SK-N-SH (cell line): ENCODE measurements around the gene C1orf35. TPM values are rescaled to one million over a fixed set of nuclear protein-coding genes. Genes with fewer than 3 reads are reported as not detected.

Source experiments
- CTCF ChIA-PET: fragments of 300-600, 350-600 bp; formaldehyde crosslinking; extraction: SDS; loops from one replicate; lab custom pipeline; 2021; lab: Yijun Ruan, JAX
- POLR2A ChIA-PET: fragments of 350-600 bp; sonication (Branson Sonifier 250); formaldehyde crosslinking; extraction: SDS; loops from one replicate; lab custom pipeline; 2020; ENCODE audit warnings: antibody characterized with exemption, inconsistent platforms; lab: Yijun Ruan, JAX
- DNase-seq: peaks from one replicate; pipeline ENCODE4 v3.0.0; 2012
- H2AFZ ChIP-seq: fragments of 200-600 bp; sonication (generic); 2 replicates; pipeline ENCODE4 v1.8.1; 2016; ENCODE audit warnings: antibody characterized with exemption, mild to moderate bottlenecking, low read depth
- H3F3A ChIP-seq: fragments of 200-600 bp; sonication (generic); replicated peaks from 2 replicates; pipeline ENCODE3; 2016; ENCODE audit warnings: antibody characterized with exemption, mild to moderate bottlenecking; ENCODE audit not compliant: insufficient read depth
- H3K27ac ChIP-seq, 2 experiments: fragments of 200-500 bp in 1 of 2; fragments of 200-600 bp in 1 of 2; sonication (Bioruptor generic) in 1 of 2; sonication (generic), shearing (Covaris generic) in 1 of 2; 2 replicates each; pipeline versions ENCODE4 v1.5.1 to v1.6.1; 2014 to 2016; ENCODE audit warnings: low read depth in 2 of 2, inconsistent platforms in 1 of 2, low read length in 1 of 2, mild to moderate bottlenecking in 1 of 2, mixed read lengths in 1 of 2
- H3K27me3 ChIP-seq: fragments of 200-600 bp; sonication (generic), shearing (Covaris generic); 2 replicates; pipeline ENCODE4 v1.6.1; 2016; ENCODE audit warnings: mixed run types; ENCODE audit not compliant: insufficient read depth
- H3K36me3 ChIP-seq, 2 experiments: fragments of 200-500 bp in 1 of 2; fragments of 200-600 bp in 1 of 2; sonication (Bioruptor generic) in 1 of 2; sonication (generic) in 1 of 2; replicated peaks in 1 of 2; 2 replicates each; pipeline versions ENCODE3 to v1.5.1; 2014 to 2016; ENCODE audit warnings: low read length in 1 of 2, mild to moderate bottlenecking in 1 of 2; ENCODE audit not compliant: insufficient read depth in 2 of 2, control insufficient read depth in 1 of 2
- H3K4me1 ChIP-seq, 2 experiments: fragments of 200-500 bp in 1 of 2; fragments of 200-600 bp in 1 of 2; sonication (Bioruptor generic) in 1 of 2; sonication (generic), shearing (Covaris generic) in 1 of 2; 2 replicates each; pipeline versions ENCODE4 v1.5.1 to v1.6.1; 2014 to 2016; ENCODE audit warnings: low read depth in 1 of 2, low read length in 1 of 2, mixed run types in 1 of 2; ENCODE audit not compliant: insufficient read depth in 2 of 2, control insufficient read depth in 1 of 2
- H3K4me2 ChIP-seq: fragments of 200-600 bp; sonication (generic), shearing (Covaris generic); 2 replicates; pipeline ENCODE4 v1.6.1; 2017; ENCODE audit warnings: mixed run types
- H3K4me3 ChIP-seq, 2 experiments: fragments of 200-500 bp in 1 of 2; fragments of 200-600 bp in 1 of 2; sonication (Bioruptor generic) in 1 of 2; sonication (generic), shearing (Covaris generic) in 1 of 2; 2 replicates each; pipeline versions ENCODE4 v1.5.1 to v1.8.1; 2014 to 2016; ENCODE audit warnings: low read depth in 2 of 2, inconsistent platforms in 1 of 2, low read length in 1 of 2, mild to moderate bottlenecking in 1 of 2, mixed read lengths in 1 of 2, moderate library complexity in 1 of 2
- H3K79me2 ChIP-seq: fragments of 200-600 bp; sonication (generic); 2 replicates; pipeline ENCODE4 v1.8.1; 2017; ENCODE audit warnings: mild to moderate bottlenecking; ENCODE audit not compliant: insufficient read depth
- H3K9ac ChIP-seq: fragments of 200-600 bp; sonication (generic); 2 replicates; pipeline ENCODE4 v1.6.1; 2017; ENCODE audit warnings: mixed run types
- H3K9me2 ChIP-seq: fragments of 200-600 bp; sonication (generic); 2 replicates; pipeline ENCODE4 v1.6.1; 2017; ENCODE audit warnings: mixed run types
- H3K9me3 ChIP-seq: fragments of 200-600 bp; sonication (generic); 2 replicates; pipeline ENCODE4 v1.6.1; 2017; ENCODE audit warnings: mixed run types, mild to moderate bottlenecking, moderate library complexity
- H4K20me1 ChIP-seq: fragments of 200-600 bp; sonication (generic); 2 replicates; pipeline ENCODE4 v1.6.1; 2017; ENCODE audit warnings: mild to moderate bottlenecking, mixed run types; ENCODE audit not compliant: insufficient read depth
- CHD2 ChIP-seq: fragments of 150-350 bp; IDR thresholded peaks from 2 replicates; pipeline ENCODE4 v1.6.1; 2018; ENCODE audit warnings: low read length; ENCODE audit not compliant: partially characterized antibody
- CTCF ChIP-seq: fragments of 200-600 bp; sonication (generic); IDR thresholded peaks from 2 replicates; pipeline ENCODE4 v1.6.1; 2017; ENCODE audit warnings: antibody characterized with exemption, mild to moderate bottlenecking, moderate library complexity
- ELF1 ChIP-seq: IDR thresholded peaks from 2 replicates; pipeline ENCODE4 v1.4.0; 2012
- EP300 ChIP-seq, 2 experiments: IDR thresholded peaks; 2 replicates each; pipeline versions ENCODE4 v1.4.0 to v1.6.1; 2012; ENCODE audit warnings: borderline replicate concordance in 1 of 2, low read depth in 1 of 2, low read length in 1 of 2
- EZH2phosphoT487 ChIP-seq: fragments of 200-600 bp; sonication (generic); IDR thresholded peaks from 2 replicates; pipeline ENCODE4 v1.6.1; 2017; ENCODE audit warnings: low read depth, mixed run types, mild to moderate bottlenecking, antibody characterized with exemption, moderate library complexity, borderline replicate concordance
- FOSL2 ChIP-seq: IDR thresholded peaks from 2 replicates; pipeline ENCODE4 v1.4.0; 2012; ENCODE audit warnings: low read depth, mild to moderate bottlenecking, moderate library complexity, borderline replicate concordance
- GABPA ChIP-seq: IDR thresholded peaks from 2 replicates; pipeline ENCODE4 v1.4.0; 2012; ENCODE audit warnings: low read depth, mild to moderate bottlenecking
- JUND ChIP-seq: IDR thresholded peaks from 2 replicates; pipeline ENCODE4 v1.4.0; 2012
- MEF2A ChIP-seq: IDR thresholded peaks from 2 replicates; pipeline ENCODE4 v1.4.0; 2012; ENCODE audit warnings: low read depth, borderline replicate concordance
- MXI1 ChIP-seq: IDR thresholded peaks from 2 replicates; pipeline ENCODE4 v1.6.1; 2012; ENCODE audit warnings: mild to moderate bottlenecking, low read depth, low read length, improper control_type of control experiment
- NRF1 ChIP-seq: IDR thresholded peaks from 2 replicates; pipeline ENCODE4 v1.6.1; 2012; ENCODE audit warnings: low read depth, mild to moderate bottlenecking, low read length
- PBX3 ChIP-seq: IDR thresholded peaks from 2 replicates; pipeline ENCODE4; 2012
- RAD21 ChIP-seq: IDR thresholded peaks from 2 replicates; pipeline ENCODE4 v1.6.1; 2012; ENCODE audit warnings: mild to moderate bottlenecking, low read length
- RCOR1 ChIP-seq: fragments of 150-350 bp; IDR thresholded peaks from 2 replicates; pipeline ENCODE4 v1.6.1; 2017; ENCODE audit warnings: antibody characterized with exemption, low read length
- RFX5 ChIP-seq: IDR thresholded peaks from 2 replicates; pipeline ENCODE4 v1.6.1; 2012; ENCODE audit warnings: mild to moderate bottlenecking, improper control_type of control experiment, low read length
- TCF12 ChIP-seq: IDR thresholded peaks from 2 replicates; pipeline ENCODE4 v1.4.0; 2012
- USF1 ChIP-seq: IDR thresholded peaks from 2 replicates; pipeline ENCODE4 v1.4.0; 2012; ENCODE audit warnings: low read depth, borderline replicate concordance
- USF2 ChIP-seq: fragments of 150-350 bp; IDR thresholded peaks from 2 replicates; pipeline ENCODE4 v1.6.1; 2017; ENCODE audit warnings: antibody characterized with exemption, low read length, low read depth, borderline replicate concordance
- ZBTB33 ChIP-seq: IDR thresholded peaks from 2 replicates; pipeline ENCODE4 v1.4.0; 2012; ENCODE audit warnings: low read depth, borderline replicate concordance
- WGBS: methylation state at CpG from one replicate; pipeline ENCODE4 v1.1.6; 2017; ENCODE audit warnings: low lambda C conversion rate; 5-methylcytosine and 5-hydroxymethylcytosine counted together
- polyA plus RNA-seq, 3 experiments: library from polyadenylated mRNA; depleted of rRNA; stranded (reverse); fragments of >200 nt; gene quantifications; 2 replicates each; pipeline ENCODE4 v1.2.3, GENCODE V29; 2012

The C1orf35 gene
- polyA plus RNA-seq, 1 of the 3 experiments (the other 2 are of a cell fraction) = 42.9 TPM

GRCh38 chr1:228117335-228117734 is 14.2 kb upstream of the C1orf35 start:
- Histone ChIP-seq H3F3A (peaks cover 3% of the 10 kb centered on the region), H4K20me1 (no peaks in the 10 kb centered on the region), H2AFZ (no peak overlapping the region), H3K4me1 (no peaks in the 10 kb centered on the region), H3K9ac (no peak overlapping the region), H3K79me2 (no peaks in the 10 kb centered on the region; the same call in 1 of the 2 replicates), H3K27me3 (no peaks in the 10 kb centered on the region), H3K4me2 (no peak overlapping the region), H3K9me3 (peaks cover 13% of the 10 kb centered on the region), H3K4me3 (no peak overlapping the region), H3K27ac (no peak overlapping the region), H3K36me3 (no peaks in the 10 kb centered on the region), H3K9me2 (no peaks in the 10 kb centered on the region)
- 89% methylated on average over 4 of the region's 4 CpGs for WGBS
- ChIA-PET CTCF (no interaction called here), POLR2A (no interaction called here)
- TF ChIP-seq EP300 (IDR thresholded peaks at IDR 0.05; ENCODE audit: borderline replicate concordance in 1 of 2, low read depth in 1 of 2, low read length in 1 of 2) = no peak
- no peak for TF ChIP-seq CHD2
- no peak for TF ChIP-seq JUND
- no peak for TF ChIP-seq ZBTB33
- TF ChIP-seq CTCF = no peak
- no peak for TF ChIP-seq MXI1
- TF ChIP-seq GABPA = no peak
- TF ChIP-seq USF2 = no peak
- no peak for TF ChIP-seq PBX3
- no peak for TF ChIP-seq RAD21
- TF ChIP-seq RCOR1 = no peak
- no peak for TF ChIP-seq EZH2phosphoT487
- TF ChIP-seq MEF2A = no peak
- no peak for TF ChIP-seq NRF1
- TF ChIP-seq USF1 = no peak
- TF ChIP-seq RFX5 = no peak
- no peak for TF ChIP-seq TCF12
- TF ChIP-seq FOSL2 = no peak
- TF ChIP-seq ELF1 = no peak
- no peak for DNase-seq
